ENCODE measurements around the gene SLC31A1. TPM values are rescaled to one million over a fixed set of nuclear protein-coding genes. Genes with fewer than 3 reads are reported as not detected.

Gene SLC31A1
- total RNA-seq, 4 donors from 2014 or later, result 8.3 to 10.8 (median 8.9) TPM

GRCh38 chr9:113199683-113200329 lies 21.5 kb upstream of the SLC31A1 start:
- Histone ChIP-seq H3K27me3 (no peaks in the 10 kb centered on the region), H3K9me3 (no peaks in the 10 kb centered on the region), H3K27ac (replicated peaks in 1 of 4) (no peak overlapping the region), H3K4me1 (no peaks in the 10 kb centered on the region), H3K36me3 (peaks cover 32 to 96% (median 87%) of the 10 kb centered on the region in 4 donors), H3K4me3 (no peak overlapping the region)
- intact Hi-C loops (cut with DNase I), result no loop called here
- 95% methylated on average over 4 of the region's 4 CpGs for WGBS
- no peak for DNase-seq (ENCODE audit: extremely low spot score)
- TF ChIP-seq POLR2A (IDR thresholded peaks at IDR 0.05; ENCODE audit: low read depth), result no peak
- no peak for TF ChIP-seq POLR2AphosphoS5 (IDR thresholded peaks at IDR 0.05)
- no peak for TF ChIP-seq CTCF (IDR thresholded peaks at IDR 0.05)
- TF ChIP-seq EP300 (IDR thresholded peaks at IDR 0.05), result no peak

GRCh38 chr9:113205432-113205831 lies 15.9 kb upstream of the SLC31A1 start:
- TF ChIP-seq POLR2A (IDR thresholded peaks at IDR 0.05; ENCODE audit: low read depth), result no peak
- TF ChIP-seq POLR2AphosphoS5 (IDR thresholded peaks at IDR 0.05), result no peak
- no peak for TF ChIP-seq EP300 (IDR thresholded peaks at IDR 0.05)
- Histone ChIP-seq H3K36me3 (peaks cover 28 to 99% (median 86%) of the 10 kb centered on the region in 4 donors), H3K4me3 (no peak overlapping the region), H3K27ac (replicated peaks in 1 of 4) (no peak overlapping the region), H3K9me3 (no peaks in the 10 kb centered on the region), H3K4me1 (no peaks in the 10 kb centered on the region), H3K27me3 (no peaks in the 10 kb centered on the region)
- DNase-seq (ENCODE audit: extremely low spot score), result no peak
- 78% methylated on average over 2 of the region's 2 CpGs for WGBS
- intact Hi-C loops (cut with DNase I), result no loop called here

GRCh38 chr9:113205861-113206260 lies 15.5 kb upstream of the SLC31A1 start:
- intact Hi-C loops (cut with DNase I), result no loop called here
- Histone ChIP-seq H3K36me3 (peaks cover 28 to 99% (median 86%) of the 10 kb centered on the region in 4 donors), H3K27me3 (no peaks in the 10 kb centered on the region)

GRCh38 chr9:113210815-113211214 lies 10.5 kb upstream of the SLC31A1 start:
- no peak for TF ChIP-seq EP300 (IDR thresholded peaks at IDR 0.05)
- no peak for TF ChIP-seq CTCF (IDR thresholded peaks at IDR 0.05)
- no peaks in the 10 kb centered on the region for H3K27me3 ChIP-seq
- H3K27ac ChIP-seq (replicated peaks in 1 of 4), result no peak overlapping the region
- peaks cover 0 to 10% (median 2%) of the 10 kb centered on the region in 4 donors for H3K4me1 ChIP-seq
- WGBS, result 93% methylated on average over 10 of the region's 10 CpGs
- H3K36me3 ChIP-seq, result peaks cover 10 to 56% (median 52%) of the 10 kb centered on the region in 4 donors
- no peaks in the 10 kb centered on the region for H3K9me3 ChIP-seq
- intact Hi-C loops (cut with DNase I), result no loop called here
- DNase-seq (ENCODE audit: extremely low spot score), result no peak
- H3K4me3 ChIP-seq, result no peak overlapping the region

More at GRCh38 chr9:113205861-113206260, 15.5 kb upstream of the SLC31A1 start:
- H3K27ac ChIP-seq (replicated peaks in 1 of 4), result no peak overlapping the region
- H3K9me3 ChIP-seq, result no peaks in the 10 kb centered on the region
- H3K4me1 ChIP-seq, result no peaks in the 10 kb centered on the region
- H3K4me3 ChIP-seq, result no peak overlapping the region
- DNase-seq (ENCODE audit: extremely low spot score), result no peak
- no peak for TF ChIP-seq POLR2A (IDR thresholded peaks at IDR 0.05; ENCODE audit: low read depth)
- no peak for TF ChIP-seq POLR2AphosphoS5 (IDR thresholded peaks at IDR 0.05)
- TF ChIP-seq EP300 (IDR thresholded peaks at IDR 0.05), result no peak
- TF ChIP-seq CTCF (IDR thresholded peaks at IDR 0.05), result no peak
- 97% methylated on average over 1 of the region's 1 CpG for WGBS

- Histone ChIP-seq H3K4me3 (no peak overlapping the region), H3K27me3 (no peaks in the 10 kb centered on the region), H3K27ac (replicated peaks in 1 of 4) (no peak overlapping the region), H3K9me3 (no peaks in the 10 kb centered on the region), H3K36me3 (peaks cover 0 to 14% (median 12%) of the 10 kb centered on the region in 4 donors), H3K4me1 (peaks cover 10 to 29% (median 24%) of the 10 kb centered on the region in 4 donors)
- DNase-seq (ENCODE audit: extremely low spot score), result no peak
- intact Hi-C loops (cut with DNase I), result no loop called here
- TF ChIP-seq POLR2AphosphoS5 (IDR thresholded peaks at IDR 0.05), result no peak
- no peak for TF ChIP-seq CTCF (IDR thresholded peaks at IDR 0.05)
- no peak for TF ChIP-seq EP300 (IDR thresholded peaks at IDR 0.05)
- no peak for TF ChIP-seq POLR2A (IDR thresholded peaks at IDR 0.05; ENCODE audit: low read depth)
- 64% methylated on average over 3 of the region's 3 CpGs for WGBS
Measured at GRCh38 chr9:113215132-113215531, 6.2 kb upstream of the SLC31A1 start.

Measured in esophagus muscularis mucosa (tissue), 4 donors.